GM23338 (cell line): ENCODE data around the gene NCR3LG1.

ENCODE experiments used
- CREB1 ChIP-seq: fragments of 250-450 bp; sonication (Bioruptor Pico); IDR thresholded peaks from 2 replicates; pipeline ENCODE4 v1.5.0; 2020; ENCODE audit warnings: low read depth, mild to moderate bottlenecking, moderate library complexity
- EZH2 ChIP-seq: fragments of 200-600 bp; sonication (generic); IDR thresholded peaks from one replicate; pipeline ENCODE4 v1.8.0; 2017; ENCODE audit warnings: antibody characterized with exemption, mild to moderate bottlenecking, low read depth; ENCODE audit not compliant: unreplicated experiment
- EZH2phosphoT487 ChIP-seq: fragments of 200-600 bp; sonication (generic); IDR thresholded peaks from one replicate; pipeline ENCODE4 v1.8.1; 2018; ENCODE audit warnings: antibody characterized with exemption; ENCODE audit not compliant: unreplicated experiment
- JUNB ChIP-seq: IDR thresholded peaks from one replicate; pipeline ENCODE4 v1.6.1; 2016; ENCODE audit warnings: antibody characterized with exemption; ENCODE audit not compliant: unreplicated experiment
- NANOG ChIP-seq: IDR thresholded peaks from 2 replicates; pipeline ENCODE4 v1.6.1; 2016; ENCODE audit warnings: antibody characterized with exemption, borderline replicate concordance
- POLR2AphosphoS5 ChIP-seq: IDR thresholded peaks from 2 replicates; pipeline ENCODE4 v1.6.1; 2016; ENCODE audit warnings: antibody characterized with exemption, low read depth
- STAT1 ChIP-seq: IDR thresholded peaks from one replicate; pipeline ENCODE4 v1.6.1; 2016; ENCODE audit warnings: antibody characterized with exemption; ENCODE audit not compliant: unreplicated experiment
- ZNF114 ChIP-seq: fragments of 250-450 bp; sonication (Bioruptor Pico); IDR thresholded peaks from 2 replicates; pipeline ENCODE4 v1.5.0; 2020; ENCODE audit warnings: mild to moderate bottlenecking, moderate library complexity
- ZNF331 ChIP-seq: fragments of 250-450 bp; sonication (Bioruptor Pico); IDR thresholded peaks from 2 replicates; pipeline ENCODE4 v1.5.0; 2020; ENCODE audit warnings: low read depth, mild to moderate bottlenecking, moderate library complexity
- TF ChIP-seq, protein P1 (sequence below): IDR thresholded peaks from one replicate; pipeline ENCODE4 v1.6.1; 2018; ENCODE audit warnings: antibody characterized with exemption; ENCODE audit not compliant: unreplicated experiment
- TF ChIP-seq, protein P2 (sequence below), 2 experiments: fragments of 200-600 bp in 1 of 2; sonication (generic) in 1 of 2; conservative IDR thresholded peaks; 2 replicates each; pipeline versions ENCODE4 v1.5.1 to v1.6.1; 2016 to 2017; ENCODE audit warnings: antibody characterized with exemption in 2 of 2, low read depth in 2 of 2, mild to moderate bottlenecking in 2 of 2, moderate library complexity in 1 of 2
- TF ChIP-seq, protein P3 (sequence below): IDR thresholded peaks from 2 replicates; pipeline ENCODE4 v1.6.1; 2016; ENCODE audit warnings: antibody characterized with exemption

DNA sequence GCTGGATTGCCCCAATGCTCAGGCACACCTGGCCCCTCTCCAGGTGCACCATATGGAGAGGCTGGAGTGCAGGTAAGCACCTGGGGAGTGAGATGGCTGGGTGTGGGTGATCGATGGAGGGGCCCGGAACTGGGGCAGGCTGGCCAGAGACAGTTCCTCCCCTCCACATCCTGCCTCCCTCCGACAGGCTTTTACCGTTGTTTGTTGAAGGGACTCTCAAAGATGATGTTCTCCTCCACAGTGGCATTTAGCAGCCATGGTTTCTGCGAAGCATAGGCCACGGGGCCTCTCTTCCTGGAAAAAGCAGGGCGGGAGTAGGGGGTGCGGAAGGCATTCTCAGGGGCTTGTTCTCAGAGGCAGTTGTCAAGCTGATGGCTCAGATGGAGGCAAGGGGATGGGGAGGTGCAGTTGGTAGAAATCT is 62.7 kb downstream of the NCR3LG1 start:
- TF ChIP-seq, protein P1, sequence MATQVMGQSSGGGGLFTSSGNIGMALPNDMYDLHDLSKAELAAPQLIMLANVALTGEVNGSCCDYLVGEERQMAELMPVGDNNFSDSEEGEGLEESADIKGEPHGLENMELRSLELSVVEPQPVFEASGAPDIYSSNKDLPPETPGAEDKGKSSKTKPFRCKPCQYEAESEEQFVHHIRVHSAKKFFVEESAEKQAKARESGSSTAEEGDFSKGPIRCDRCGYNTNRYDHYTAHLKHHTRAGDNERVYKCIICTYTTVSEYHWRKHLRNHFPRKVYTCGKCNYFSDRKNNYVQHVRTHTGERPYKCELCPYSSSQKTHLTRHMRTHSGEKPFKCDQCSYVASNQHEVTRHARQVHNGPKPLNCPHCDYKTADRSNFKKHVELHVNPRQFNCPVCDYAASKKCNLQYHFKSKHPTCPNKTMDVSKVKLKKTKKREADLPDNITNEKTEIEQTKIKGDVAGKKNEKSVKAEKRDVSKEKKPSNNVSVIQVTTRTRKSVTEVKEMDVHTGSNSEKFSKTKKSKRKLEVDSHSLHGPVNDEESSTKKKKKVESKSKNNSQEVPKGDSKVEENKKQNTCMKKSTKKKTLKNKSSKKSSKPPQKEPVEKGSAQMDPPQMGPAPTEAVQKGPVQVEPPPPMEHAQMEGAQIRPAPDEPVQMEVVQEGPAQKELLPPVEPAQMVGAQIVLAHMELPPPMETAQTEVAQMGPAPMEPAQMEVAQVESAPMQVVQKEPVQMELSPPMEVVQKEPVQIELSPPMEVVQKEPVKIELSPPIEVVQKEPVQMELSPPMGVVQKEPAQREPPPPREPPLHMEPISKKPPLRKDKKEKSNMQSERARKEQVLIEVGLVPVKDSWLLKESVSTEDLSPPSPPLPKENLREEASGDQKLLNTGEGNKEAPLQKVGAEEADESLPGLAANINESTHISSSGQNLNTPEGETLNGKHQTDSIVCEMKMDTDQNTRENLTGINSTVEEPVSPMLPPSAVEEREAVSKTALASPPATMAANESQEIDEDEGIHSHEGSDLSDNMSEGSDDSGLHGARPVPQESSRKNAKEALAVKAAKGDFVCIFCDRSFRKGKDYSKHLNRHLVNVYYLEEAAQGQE: no peak
- TF ChIP-seq, protein P2, sequence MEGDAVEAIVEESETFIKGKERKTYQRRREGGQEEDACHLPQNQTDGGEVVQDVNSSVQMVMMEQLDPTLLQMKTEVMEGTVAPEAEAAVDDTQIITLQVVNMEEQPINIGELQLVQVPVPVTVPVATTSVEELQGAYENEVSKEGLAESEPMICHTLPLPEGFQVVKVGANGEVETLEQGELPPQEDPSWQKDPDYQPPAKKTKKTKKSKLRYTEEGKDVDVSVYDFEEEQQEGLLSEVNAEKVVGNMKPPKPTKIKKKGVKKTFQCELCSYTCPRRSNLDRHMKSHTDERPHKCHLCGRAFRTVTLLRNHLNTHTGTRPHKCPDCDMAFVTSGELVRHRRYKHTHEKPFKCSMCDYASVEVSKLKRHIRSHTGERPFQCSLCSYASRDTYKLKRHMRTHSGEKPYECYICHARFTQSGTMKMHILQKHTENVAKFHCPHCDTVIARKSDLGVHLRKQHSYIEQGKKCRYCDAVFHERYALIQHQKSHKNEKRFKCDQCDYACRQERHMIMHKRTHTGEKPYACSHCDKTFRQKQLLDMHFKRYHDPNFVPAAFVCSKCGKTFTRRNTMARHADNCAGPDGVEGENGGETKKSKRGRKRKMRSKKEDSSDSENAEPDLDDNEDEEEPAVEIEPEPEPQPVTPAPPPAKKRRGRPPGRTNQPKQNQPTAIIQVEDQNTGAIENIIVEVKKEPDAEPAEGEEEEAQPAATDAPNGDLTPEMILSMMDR (conservative IDR thresholded peaks at IDR 0.05; ENCODE audit: low read depth in 2 of 2): no peak
- TF ChIP-seq POLR2AphosphoS5 (no peak), EZH2phosphoT487 (no peak), NANOG (no peak), ZNF331 (CRISPR knock-in tag) (no peak), EZH2 (no peak), JUNB (no peak), CREB1 (CRISPR knock-in tag) (no peak), ZNF114 (CRISPR knock-in tag) (no peak), STAT1 (no peak)
- TF ChIP-seq, protein P3, sequence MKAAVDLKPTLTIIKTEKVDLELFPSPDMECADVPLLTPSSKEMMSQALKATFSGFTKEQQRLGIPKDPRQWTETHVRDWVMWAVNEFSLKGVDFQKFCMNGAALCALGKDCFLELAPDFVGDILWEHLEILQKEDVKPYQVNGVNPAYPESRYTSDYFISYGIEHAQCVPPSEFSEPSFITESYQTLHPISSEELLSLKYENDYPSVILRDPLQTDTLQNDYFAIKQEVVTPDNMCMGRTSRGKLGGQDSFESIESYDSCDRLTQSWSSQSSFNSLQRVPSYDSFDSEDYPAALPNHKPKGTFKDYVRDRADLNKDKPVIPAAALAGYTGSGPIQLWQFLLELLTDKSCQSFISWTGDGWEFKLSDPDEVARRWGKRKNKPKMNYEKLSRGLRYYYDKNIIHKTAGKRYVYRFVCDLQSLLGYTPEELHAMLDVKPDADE: no peak
